Mesangial cell (primary cell): ENCODE results near the gene LMNTD2. TPM values are rescaled to one million over a fixed set of nuclear protein-coding genes. Genes with fewer than 3 reads are reported as not detected.

Experiments used
- total RNA-seq: library from RNA; depleted of rRNA; stranded (reverse); fragments of >200 nt; gene quantifications from 2 replicates; pipeline ENCODE4 v1.2.3, GENCODE V29; 2015

LMNTD2 gene, protein sequence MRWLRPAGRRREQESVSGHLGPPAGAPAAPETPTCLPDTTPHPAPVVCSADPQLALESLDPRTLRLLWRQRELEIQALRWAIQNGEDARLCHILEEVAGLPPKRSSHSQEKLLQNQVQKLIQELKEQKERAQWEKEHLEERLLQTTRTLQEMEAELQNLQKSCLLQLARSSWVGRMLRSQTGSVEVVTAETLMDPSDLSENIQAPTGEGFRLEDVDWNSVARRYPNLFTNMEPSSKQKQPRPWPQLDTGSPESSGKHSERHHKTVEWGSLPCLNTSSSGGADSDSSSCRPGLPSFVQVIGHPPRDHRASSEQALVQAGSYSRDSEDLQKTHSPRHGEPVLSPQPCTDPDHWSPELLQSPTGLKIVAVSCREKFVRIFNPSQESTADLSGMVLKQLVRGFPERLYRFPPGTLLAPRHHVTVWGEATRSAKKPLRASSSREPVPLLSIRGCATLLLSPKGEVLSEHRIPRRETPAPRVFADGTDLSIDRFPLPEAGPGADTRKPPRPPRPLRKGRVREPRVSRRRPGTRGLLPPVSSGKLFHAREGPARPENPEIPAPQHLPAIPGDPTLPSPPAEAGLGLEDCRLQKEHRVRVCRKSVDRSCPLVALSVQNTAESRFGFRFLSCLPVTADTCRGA
- 0.65 and 7.2 TPM in 2 replicates for total RNA-seq

DNA sequence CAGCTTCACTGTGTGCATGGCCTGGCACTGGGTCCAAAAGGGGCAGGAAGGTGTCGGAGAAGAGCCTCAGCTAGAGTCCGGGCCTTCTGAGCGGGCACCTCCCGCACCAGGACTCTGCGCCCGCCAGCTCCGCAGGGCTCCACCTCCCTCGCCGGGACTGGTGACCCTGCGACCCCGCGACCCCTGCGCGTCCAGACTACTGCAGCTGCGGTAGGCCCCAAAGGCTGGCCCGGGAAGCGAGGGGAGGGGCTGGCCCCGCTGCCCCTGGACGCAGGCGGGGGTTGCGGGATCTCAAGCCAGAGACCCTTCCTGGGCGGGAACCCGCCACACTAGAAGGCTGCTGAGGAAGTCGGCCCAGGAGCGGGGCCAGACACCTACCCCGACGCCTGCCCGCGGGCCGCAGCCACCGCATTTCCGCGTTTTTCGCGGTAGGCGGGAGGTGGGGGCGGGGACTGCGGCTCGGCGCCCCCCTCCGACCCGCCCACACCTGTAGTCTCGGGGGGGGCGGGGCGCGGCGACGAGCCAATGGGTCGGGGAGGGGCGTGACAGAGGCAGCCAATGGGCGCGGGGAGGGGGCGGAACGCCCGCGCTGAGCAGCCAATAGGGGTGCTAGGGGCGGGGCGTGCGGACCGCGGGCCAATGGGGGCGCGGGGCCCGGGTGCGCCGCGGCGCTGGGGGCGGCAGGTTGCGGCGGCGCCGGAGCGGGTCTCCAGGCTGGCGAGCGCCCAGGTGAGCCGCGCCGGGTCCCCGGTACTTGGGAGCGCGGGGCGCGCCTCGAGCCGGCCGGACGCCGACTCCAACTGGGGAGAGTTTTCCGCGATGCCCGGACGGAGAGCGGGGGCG lies at the start of gene LMNTD2, which contains the start of gene RASSF7:
LMNTD2 (minus strand) TSS at position 434 of the 843 bp plus-strand sequence; CDS start at position 412, 22 bp downstream.
RASSF7 (plus strand) TSS at position 666 of the 843 bp plus-strand sequence. CDS start 799 bp downstream, outside the sequence.

DNA sequence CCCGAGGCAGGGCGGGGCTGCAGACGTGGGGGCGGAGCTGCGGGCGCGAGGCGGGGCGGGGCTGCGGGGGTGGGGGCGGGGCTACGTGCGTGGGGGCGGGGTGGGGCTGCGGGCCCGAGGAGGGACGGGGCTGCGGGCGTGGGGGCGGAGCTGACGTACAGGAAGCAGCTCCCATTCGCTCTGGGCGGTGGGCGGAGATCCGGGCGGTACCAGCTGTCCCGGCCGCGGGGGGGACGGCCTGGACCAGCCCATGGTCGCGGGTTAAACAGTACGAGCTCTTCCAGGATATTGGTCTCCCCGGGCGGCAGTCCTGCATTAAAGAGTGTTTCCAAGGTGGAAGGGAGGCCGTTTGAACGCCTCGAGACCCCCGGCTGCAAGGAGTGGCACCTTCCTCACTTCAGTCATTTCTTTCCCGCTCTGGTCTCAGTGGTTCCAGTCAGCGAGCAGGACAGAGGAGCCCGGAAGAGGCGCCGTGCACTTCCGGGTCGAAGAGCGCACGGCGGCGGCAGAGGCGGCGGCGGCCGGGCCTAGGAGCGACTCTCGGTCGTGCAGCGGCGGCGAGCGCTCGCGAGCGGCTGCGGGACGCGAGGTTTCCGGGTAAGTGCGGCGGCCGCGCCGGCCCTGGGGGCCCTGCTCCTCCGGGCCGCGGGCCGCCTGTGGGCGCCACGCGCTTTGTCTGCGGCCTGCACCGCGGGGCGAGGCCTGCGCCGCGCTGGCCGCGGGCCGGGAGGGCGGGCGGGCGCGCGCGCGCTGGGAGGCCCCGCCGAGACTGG lies 15.6 kb upstream of the LMNTD2 start, which contains the start of gene PHRF1:
PHRF1 (plus strand) TSS at position 475 of the 773 bp plus-strand sequence. CDS start 5,043 bp downstream, outside the sequence.

DNA sequence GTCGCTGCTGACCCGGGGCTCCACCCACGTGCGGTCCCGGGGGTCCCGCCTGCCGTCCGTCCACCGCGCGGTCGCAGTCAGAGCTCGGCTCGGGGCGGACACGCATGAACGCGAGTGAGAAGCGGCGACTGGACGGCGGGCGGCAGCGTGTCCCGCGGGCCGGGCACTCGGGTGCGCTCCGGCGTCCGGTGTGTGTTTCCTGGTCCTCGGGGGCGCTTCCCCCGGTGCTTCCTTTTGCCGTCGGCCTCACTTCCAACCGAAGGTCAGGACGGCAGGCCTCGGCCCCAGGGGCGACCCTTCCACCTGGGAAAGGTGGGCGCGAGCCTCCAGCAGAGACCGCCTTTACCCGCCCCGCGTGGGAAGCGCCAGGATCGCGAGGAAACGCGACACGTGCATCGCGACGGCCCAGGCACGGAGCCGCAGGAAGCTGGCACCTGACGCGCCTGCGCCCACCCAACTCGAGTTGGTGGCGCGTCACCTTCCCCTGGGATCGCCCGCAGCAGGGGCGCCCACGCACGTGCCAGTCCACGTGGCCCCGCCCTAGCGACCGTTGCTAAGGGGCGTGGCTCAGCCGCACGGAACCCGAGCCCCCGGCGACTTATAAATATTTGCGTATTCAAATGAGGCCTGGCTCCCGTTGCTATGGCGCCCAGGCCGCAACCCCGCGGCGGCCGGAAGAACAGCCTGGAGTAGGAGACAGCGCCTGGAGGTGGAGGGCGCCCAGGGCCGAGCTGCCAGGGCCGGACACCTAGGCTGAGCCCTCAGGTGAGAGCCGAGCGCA lies 23.5 kb downstream of the LMNTD2 start, which contains the start of gene LRRC56:
LRRC56 (plus strand) TSS at position 687 of the 781 bp plus-strand sequence. CDS start 3,158 bp downstream, outside the sequence.

DNA sequence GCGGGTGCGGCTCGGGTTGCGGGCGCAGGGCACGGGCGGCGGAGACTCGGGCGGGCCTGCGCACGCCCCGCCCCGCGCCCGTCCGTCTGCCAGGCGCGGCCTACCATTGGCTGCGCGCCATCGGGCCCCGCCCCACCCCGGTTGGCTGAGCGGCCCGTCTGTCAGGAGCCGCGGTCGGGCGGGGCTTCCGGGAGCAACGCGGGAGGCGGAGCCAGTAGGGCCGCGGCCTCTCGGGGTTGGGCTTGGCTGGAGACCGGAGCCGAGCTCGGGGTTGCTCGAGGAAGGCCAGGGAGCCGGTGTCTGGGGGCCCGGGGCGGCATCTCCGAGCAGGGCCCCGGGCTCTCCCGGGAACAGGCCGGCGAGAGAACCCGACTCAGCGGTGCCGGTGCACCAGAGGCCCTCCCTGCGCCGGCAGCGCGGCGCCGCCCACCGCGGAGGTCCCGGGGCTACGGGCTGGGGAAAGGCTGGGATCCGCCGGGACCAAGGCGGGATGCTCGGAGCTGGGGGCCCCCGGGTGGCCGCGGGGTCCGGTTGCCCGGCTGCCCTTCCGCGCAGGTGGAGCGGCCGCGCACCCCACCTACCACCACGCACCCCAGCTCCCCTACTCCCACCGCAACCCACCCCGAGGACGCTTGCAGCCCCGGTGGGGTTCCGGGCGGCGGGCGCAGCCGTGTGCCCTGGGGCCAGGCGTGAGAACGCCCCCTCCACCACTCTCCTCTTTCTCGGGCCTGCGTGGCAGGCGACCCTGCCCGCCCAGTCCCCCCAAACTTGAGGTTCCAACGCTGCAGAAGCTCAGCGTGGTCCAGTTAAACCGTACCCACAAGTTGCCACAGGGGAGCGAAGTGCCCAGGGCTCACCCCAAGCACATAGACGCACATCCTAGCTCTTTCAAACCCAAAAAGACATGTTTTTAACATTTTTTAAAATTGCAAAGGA lies 24.8 kb downstream of the LMNTD2 start, which contains the start of gene HRAS:
HRAS (minus strand) TSS at position 58 of the 936 bp plus-strand sequence.

DNA sequence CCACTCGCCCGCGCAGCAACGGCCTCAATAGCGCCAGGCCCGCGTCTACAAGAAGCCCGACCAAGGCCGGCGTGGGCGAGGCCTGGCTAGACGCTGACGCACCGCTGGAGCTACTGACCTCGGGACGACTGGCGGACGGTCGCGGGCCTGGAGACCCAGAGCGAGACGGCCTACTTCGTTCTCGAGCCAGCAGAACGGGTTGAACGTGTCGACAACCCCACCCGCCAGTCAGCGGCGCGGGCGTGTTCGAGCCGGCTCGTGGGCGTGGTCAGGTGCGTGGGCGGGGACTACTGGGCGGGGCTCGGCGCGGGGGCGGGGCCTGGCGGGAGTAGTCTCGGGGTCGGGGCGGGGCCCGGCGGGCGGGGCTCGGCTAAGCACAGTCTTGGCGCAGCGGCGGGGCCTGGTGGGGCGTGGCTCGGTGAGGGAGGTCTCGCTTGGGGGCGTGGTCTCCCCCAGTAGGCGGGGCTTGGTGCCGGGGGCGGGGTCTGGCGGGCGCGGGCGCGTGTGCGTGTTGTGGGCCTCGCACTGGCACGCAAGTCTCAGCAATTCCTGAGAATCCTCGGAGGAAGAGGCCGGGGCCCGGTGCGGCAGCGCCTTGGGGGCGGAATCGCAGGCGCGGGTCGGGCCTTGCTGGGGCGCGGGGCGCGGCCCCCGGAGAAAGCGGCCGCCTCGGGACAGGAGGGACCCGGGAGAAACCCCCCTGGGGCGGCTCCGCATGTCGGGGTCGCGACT lies 53.4 kb downstream of the LMNTD2 start, which contains the start of gene RNH1:
RNH1 (minus strand) TSS at position 248 of the 732 bp plus-strand sequence. CDS start 5,080 bp downstream, outside the sequence.

Other genes starting within 250 kb of the LMNTD2 start
- 12.9 and 305 TPM in 2 replicates for gene IFITM1, start 246.7 kb downstream of the LMNTD2 start, total RNA-seq
- gene IFITM3, start 239.9 kb downstream of the LMNTD2 start, total RNA-seq = 159 and 737 TPM in 2 replicates
- 13.9 and 21.6 TPM in 2 replicates for gene B4GALNT4, start 191.2 kb downstream of the LMNTD2 start, total RNA-seq
- gene PKP3, start 166.5 kb downstream of the LMNTD2 start, total RNA-seq = 3.3 and 8.2 TPM in 2 replicates
- gene SIGIRR, start 145.7 kb downstream of the LMNTD2 start, total RNA-seq = 48.6 and 96.8 TPM in 2 replicates
- gene ANO9, start 118.7 kb downstream of the LMNTD2 start, total RNA-seq = 3.1 and 15.8 TPM in 2 replicates
- 46.6 and 69.7 TPM in 2 replicates for gene PTDSS2, start 110.5 kb downstream of the LMNTD2 start, total RNA-seq
- 265 and 319 TPM in 2 replicates for gene RNH1, start 53.5 kb downstream of the LMNTD2 start, total RNA-seq
- 42.5 and 64.7 TPM in 2 replicates for gene HRAS, start 25.2 kb downstream of the LMNTD2 start, total RNA-seq
- gene LRRC56, start 23.2 kb downstream of the LMNTD2 start, total RNA-seq = 0.33 and 2.3 TPM in 2 replicates
- gene RASSF7, start 232 bp upstream of the LMNTD2 start, total RNA-seq = 63.9 and 121 TPM in 2 replicates
- gene PHRF1, start 15.7 kb upstream of the LMNTD2 start, total RNA-seq = 25.1 and 25.4 TPM in 2 replicates
- 24.3 and 35.4 TPM in 2 replicates for gene IRF7, start 55.2 kb upstream of the LMNTD2 start, total RNA-seq
- gene CDHR5, start 64.2 kb upstream of the LMNTD2 start, total RNA-seq = under 0.01 and 3.9 TPM in 2 replicates
- gene SCT, start 66.4 kb upstream of the LMNTD2 start, total RNA-seq = 3.5 TPM in 1 of 2 replicates, not detected in the other
- gene DRD4, start 76.5 kb upstream of the LMNTD2 start, total RNA-seq = not detected in 2 replicates
- gene DEAF1, start 134.5 kb upstream of the LMNTD2 start, total RNA-seq = 52.5 and 78.3 TPM in 2 replicates
- 12.2 and 45.6 TPM in 2 replicates for gene TMEM80, start 135.1 kb upstream of the LMNTD2 start, total RNA-seq
- gene EPS8L2, start 145.5 kb upstream of the LMNTD2 start, total RNA-seq = 104 and 173 TPM in 2 replicates
- gene TALDO1, start 186.7 kb upstream of the LMNTD2 start, total RNA-seq = 179 and 256 TPM in 2 replicates
- 36.2 and 64.3 TPM in 2 replicates for gene GATD1, start 216.7 kb upstream of the LMNTD2 start, total RNA-seq
- 0.38 TPM in 1 of 2 replicates, not detected in the other for gene CEND1, start 229.4 kb upstream of the LMNTD2 start, total RNA-seq
- 16.7 and 25.6 TPM in 2 replicates for gene SLC25A22, start 237.5 kb upstream of the LMNTD2 start, total RNA-seq
- 17.7 and 21.0 TPM in 2 replicates for gene PIDD1, start 244.5 kb upstream of the LMNTD2 start, total RNA-seq
- gene RPLP2, start 249.2 kb upstream of the LMNTD2 start, total RNA-seq = 1,149 and 1,462 TPM in 2 replicates